T-cell (primary cell): ENCODE data around the gene TFEB. TPM values are rescaled to one million over a fixed set of nuclear protein-coding genes. Genes with fewer than 3 reads are reported as not detected.

ENCODE experiments used
- ATAC-seq, 4 experiments: fragments of 200-7000 bp in 3 of 4; fragments of 150-1000 bp in 1 of 4; cut with Tn5 transposase; replicated peaks in 1 of 4; 1 replicate in 3 of 4; 2 replicates in 1 of 4; pipeline ENCODE4 v1.10.0; 2021; ENCODE audit warnings: moderate library complexity in 3 of 4, mild to moderate bottlenecking in 2 of 4, moderate number of reproducible peaks in 1 of 4
- CTCF ChIA-PET, 2 donors: fragments of 300-600 bp; sonication (Branson Sonifier 250); formaldehyde crosslinking; loops; one replicate each; lab custom pipeline; 2022; ENCODE audit warnings: antibody characterized with exemption in 2 of 2; lab: Charles Lee
- POLR2A ChIA-PET, 2 donors: fragments of 300-600 bp; sonication (Branson Sonifier 250); formaldehyde crosslinking; loops; one replicate each; lab custom pipeline; 2022; ENCODE audit warnings: antibody characterized with exemption in 2 of 2; lab: Charles Lee
- DNase-seq, 35 experiments: peaks; one replicate each; pipeline versions ENCODE4 v3.0.0 to v3.0.0-alpha.2; 2013 to 2023
- H3K27ac ChIP-seq: one replicate; pipeline ENCODE4 v1.5.1; 2013; ENCODE audit warnings: low read length
- H3K27me3 ChIP-seq, 2 experiments: replicated peaks in 1 of 2; 1 replicate in 1 of 2; 2 replicates in 1 of 2; pipeline versions ENCODE4 v1.6.1 to v1.7.0; 2013; ENCODE audit warnings: low read length in 1 of 2, mixed read lengths in 1 of 2; ENCODE audit not compliant: control insufficient read depth in 2 of 2, insufficient read depth in 2 of 2; ENCODE audit errors: extremely low read depth in 1 of 2
- H3K36me3 ChIP-seq, 2 donors: 1 replicate in 1 of 2; 2 replicates in 1 of 2; pipeline versions ENCODE4 v1.6.1 to v1.7.0; 2013; ENCODE audit warnings: low read length in 1 of 2; ENCODE audit not compliant: control insufficient read depth in 2 of 2, insufficient read depth in 1 of 2; ENCODE audit errors: extremely low read depth in 1 of 2
- H3K4me1 ChIP-seq, 2 experiments: 1 replicate in 1 of 2; 2 replicates in 1 of 2; pipeline versions ENCODE4 v1.6.1 to v1.7.0; 2013; ENCODE audit warnings: low read length in 2 of 2, mixed read lengths in 1 of 2; ENCODE audit not compliant: insufficient read depth in 2 of 2, control insufficient read depth in 1 of 2; ENCODE audit errors: extremely low read depth in 1 of 2
- H3K4me3 ChIP-seq, 2 donors: 1 replicate in 1 of 2; 2 replicates in 1 of 2; pipeline versions ENCODE4 v1.5.1 to v1.7.0; 2013; ENCODE audit warnings: mild to moderate bottlenecking in 2 of 2, low read length in 1 of 2, moderate library complexity in 1 of 2; ENCODE audit not compliant: control insufficient read depth in 1 of 2; ENCODE audit errors: extremely low read depth in 1 of 2
- H3K9me3 ChIP-seq: 2 replicates; pipeline ENCODE4 v1.7.0; 2013
- H3K27ac Mint-ChIP-seq, 2 donors: one replicate each; pipeline ENCODE4 v1.8.0; 2020 to 2021; ENCODE audit warnings: mild to moderate bottlenecking in 2 of 2, mixed read lengths in 2 of 2
- H3K27me3 Mint-ChIP-seq, 2 donors: one replicate each; pipeline ENCODE4 v1.8.0; 2021 to 2022; ENCODE audit warnings: mixed read lengths in 2 of 2
- H3K36me3 Mint-ChIP-seq: one replicate; pipeline ENCODE4 v1.8.0; 2021; ENCODE audit warnings: mixed read lengths
- H3K4me1 Mint-ChIP-seq, 3 donors: one replicate each; pipeline ENCODE4 v1.8.0; 2020 to 2022; ENCODE audit warnings: mixed read lengths in 3 of 3, mild to moderate bottlenecking in 1 of 3
- H3K4me3 Mint-ChIP-seq, 3 donors: one replicate each; pipeline ENCODE4 v1.8.0; 2020 to 2022; ENCODE audit warnings: mild to moderate bottlenecking in 3 of 3, mixed read lengths in 3 of 3, moderate library complexity in 3 of 3
- H3K9me3 Mint-ChIP-seq, 3 donors: one replicate each; pipeline ENCODE4 v1.8.0; 2020 to 2022; ENCODE audit warnings: mixed read lengths in 3 of 3
- WGBS: methylation state at CpG from one replicate; pipeline ENCODE4 v1.1.5; 2013; ENCODE audit warnings: missing lambda C conversion rate; ENCODE audit not compliant: insufficient coverage; 5-methylcytosine and 5-hydroxymethylcytosine counted together
- total RNA-seq, 35 experiments: library from RNA in 6 of 35; stranded (reverse) in 6 of 35; fragments of 120-200 nt in 1 of 35; gene quantifications; one replicate each; pipeline versions ENCODE4 v1.2.1 to v1.2.4 and lab custom pipeline; 2013 to 2026

Gene TFEB
- total RNA-seq, 5 donors from 2014 or later (not counting 1 experiment from before 2014, with no cell fraction given): 18.9 to 28.1 (median 19.5) TPM

DNA sequence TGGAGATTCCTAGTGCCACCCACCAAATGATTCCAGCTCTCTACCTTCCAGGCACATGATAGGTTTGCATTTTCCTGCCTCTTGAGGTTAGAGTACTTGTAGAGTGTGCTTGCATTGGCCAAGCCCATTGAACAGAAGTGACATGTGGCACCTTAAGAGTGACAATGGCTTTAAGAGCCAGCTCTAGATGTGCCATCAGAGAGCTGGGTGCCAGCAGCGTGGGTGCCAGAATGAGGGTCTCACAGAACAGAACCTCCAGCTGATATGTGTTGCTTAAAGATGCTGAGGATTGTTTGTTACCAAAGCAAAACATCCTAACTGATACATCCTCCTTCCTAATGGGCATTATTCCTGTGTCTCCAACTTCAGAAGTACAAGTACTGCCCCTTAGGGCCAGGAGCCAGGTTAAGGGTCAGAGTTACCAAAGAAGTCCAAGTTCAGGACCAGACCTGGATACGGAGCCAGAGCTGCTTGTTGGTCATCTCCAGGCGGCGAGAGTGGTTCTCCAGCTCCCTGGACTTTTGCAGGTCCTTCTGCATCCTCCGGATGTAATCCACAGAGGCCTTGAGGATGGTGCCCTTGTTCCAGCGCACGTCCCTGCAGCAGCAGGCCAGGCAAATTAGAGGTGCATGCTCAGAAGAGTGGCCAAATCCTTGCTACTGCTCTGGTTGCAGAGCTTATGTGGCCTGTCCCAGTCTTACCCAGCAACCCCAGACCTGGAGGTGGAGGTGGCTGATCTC is 49.6 kb downstream of the TFEB start:
- no peak for ATAC-seq
- Histone ChIP-seq H3K4me1 (peaks cover 0 to 21% of the 10 kb centered on the region in 2 experiments), H3K36me3 (peaks cover 14 to 29% of the 10 kb centered on the region in 2 donors), H3K27me3 (peaks cover 0 to 16% of the 10 kb centered on the region in 2 experiments), H3K4me3 (no peak overlapping the region), H3K9me3 (no peaks in the 10 kb centered on the region), H3K27ac (no peak overlapping the region)
- Mint-ChIP-seq H3K9me3 (no peaks in the 10 kb centered on the region), H3K27me3 (no peaks in the 10 kb centered on the region), H3K4me1 (peaks cover 8 to 18% (median 13%) of the 10 kb centered on the region in 3 donors), H3K27ac (no peak overlapping the region), H3K4me3 (no peak overlapping the region), H3K36me3 (peaks cover 9% of the 10 kb centered on the region)
- CTCF ChIA-PET: interaction anchor here (0.7 to 1.2 kb wide), 2 partner anchors 317 to 318 kb away, joined by 3 read pairs; no protein-coding TSS in a partner anchor
- 98% methylated on average over 6 of the region's 7 CpGs for WGBS
- POLR2A ChIA-PET: no interaction called here
- DNase-seq: no peak

DNA sequence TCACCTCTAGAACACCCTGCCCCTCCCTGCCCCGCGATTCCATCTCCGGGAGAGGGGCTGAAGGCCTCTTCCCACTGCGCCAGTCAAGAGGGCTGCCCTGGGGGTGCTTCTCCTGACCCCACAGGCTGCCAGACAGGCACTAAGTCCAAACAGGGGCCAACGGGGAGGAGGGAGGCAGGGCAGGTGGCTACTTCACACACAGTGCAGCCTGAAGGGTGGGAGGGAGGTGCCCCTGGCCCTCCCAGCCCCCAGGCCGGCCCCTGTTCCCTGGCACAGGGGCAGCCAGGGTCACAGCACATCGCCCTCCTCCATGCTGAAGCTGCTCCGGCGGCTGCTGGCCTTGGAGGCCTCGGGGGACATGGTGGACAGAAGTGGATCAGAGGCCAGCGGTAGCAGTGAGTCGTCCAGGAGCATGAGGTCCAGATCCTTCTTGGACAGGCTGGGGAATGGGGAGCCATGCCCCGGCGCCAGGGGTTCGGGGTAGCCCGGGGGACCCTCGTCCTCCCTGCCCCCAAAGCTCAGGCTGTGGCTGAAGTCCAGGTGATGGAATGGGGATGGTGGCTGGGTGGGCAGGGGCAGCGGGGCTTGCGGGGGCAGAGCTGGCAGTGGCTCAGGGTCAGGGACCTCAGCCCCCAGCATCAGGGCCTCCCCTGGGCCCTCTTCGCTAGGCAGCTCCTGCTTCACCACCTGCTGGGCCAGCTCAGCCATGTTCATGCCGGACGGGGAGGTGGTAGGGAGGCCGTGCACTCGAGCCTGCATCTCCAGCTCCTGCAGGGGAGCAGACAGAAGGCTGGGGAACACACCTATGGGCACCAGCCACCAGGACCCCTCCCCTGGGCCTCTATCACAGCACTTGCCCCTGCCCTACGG is 50.9 kb downstream of the TFEB start:
- peaks cover 9 to 19% of the 10 kb centered on the region in 2 donors for H3K36me3 ChIP-seq
- ATAC-seq (no peak), DNase-seq (no peak)
- ChIA-PET CTCF (interaction anchor here (0.5 to 1.8 kb wide), 6 partner anchors 59 to 260 kb away, joined by 3 to 7 read pairs (median 4); no protein-coding TSS in a partner anchor), POLR2A (no interaction called here)
- H3K27ac ChIP-seq: no peak overlapping the region
- no peaks in the 10 kb centered on the region for H3K9me3 ChIP-seq
- Mint-ChIP-seq H3K36me3 (peaks cover 8% of the 10 kb centered on the region), H3K27ac (no peak overlapping the region), H3K4me3 (no peak overlapping the region), H3K4me1 (peaks cover 8 to 18% (median 13%) of the 10 kb centered on the region in 3 donors), H3K9me3 (no peaks in the 10 kb centered on the region), H3K27me3 (no peaks in the 10 kb centered on the region)
- peaks cover 0 to 21% of the 10 kb centered on the region in 2 experiments for H3K4me1 ChIP-seq
- WGBS: 95% methylated on average over 18 of the region's 25 CpGs
- no peak overlapping the region for H3K4me3 ChIP-seq
- peaks cover 0 to 16% of the 10 kb centered on the region in 2 experiments for H3K27me3 ChIP-seq

DNA sequence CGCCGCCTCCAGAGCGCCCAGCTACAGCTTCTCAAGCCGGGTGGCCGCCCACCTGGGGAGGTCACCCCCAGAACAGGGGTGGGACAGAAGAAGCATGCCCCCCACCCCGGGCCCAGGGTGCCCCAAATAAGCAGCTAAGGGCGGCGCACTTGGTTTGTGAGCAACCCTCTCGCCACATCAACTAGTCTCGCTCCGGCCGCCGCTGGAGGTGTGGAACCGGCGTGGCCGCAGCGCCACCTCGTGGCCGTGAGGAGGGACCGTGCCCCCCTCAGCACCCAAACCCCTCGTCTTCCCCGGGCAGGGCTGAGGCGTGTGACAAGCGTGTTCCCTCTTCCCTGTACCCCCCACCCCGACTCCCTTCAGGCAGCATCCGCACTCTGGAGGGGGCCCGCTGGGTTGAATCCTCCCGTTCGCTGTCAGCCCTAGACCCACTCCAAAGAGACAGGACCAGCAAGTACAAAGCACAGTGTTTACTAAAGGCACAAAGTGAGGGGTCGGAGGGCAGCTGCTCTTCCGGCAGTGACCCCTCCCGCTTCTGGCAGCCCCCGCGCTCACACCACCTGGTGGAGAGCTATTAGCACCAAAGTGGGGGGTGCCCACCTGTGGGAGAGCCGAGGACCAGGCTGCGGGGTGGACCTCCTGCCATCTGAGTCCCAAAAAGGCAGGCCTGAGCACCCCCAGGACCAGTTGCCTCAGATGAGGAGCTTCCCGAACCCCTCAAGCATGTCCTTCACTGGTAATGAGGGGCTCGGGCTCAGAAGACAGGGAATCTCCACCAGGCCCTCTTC is 51.7 kb downstream of the TFEB start:
- ATAC-seq (peak; percentile 89 to 93 (median 91)), DNase-seq (peak; percentile 43 to 89 (median 72))
- H3K4me1 ChIP-seq: peaks cover 0 to 21% of the 10 kb centered on the region in 2 experiments
- WGBS: 23% methylated on average over 25 of the region's 38 CpGs
- H3K4me1 Mint-ChIP-seq: peaks cover 8 to 18% (median 13%) of the 10 kb centered on the region in 3 donors
- peak overlapping the region; percentile 72 to 82 for H3K27ac Mint-ChIP-seq
- H3K36me3 ChIP-seq: peaks cover 9 to 12% of the 10 kb centered on the region in 2 donors
- peak overlapping the region; percentile 7 for H3K27ac ChIP-seq
- peaks cover 4% of the 10 kb centered on the region for H3K36me3 Mint-ChIP-seq
- POLR2A ChIA-PET: no interaction called here
- H3K9me3 Mint-ChIP-seq: no peaks in the 10 kb centered on the region
- H3K27me3 ChIP-seq: peaks cover 0 to 19% of the 10 kb centered on the region in 2 experiments
- CTCF ChIA-PET: interaction anchor here (0.5 to 1.8 kb wide), 11 partner anchors 24 to 1467 kb away, joined by 3 to 13 read pairs (median 5); no protein-coding TSS in a partner anchor
- H3K9me3 ChIP-seq: no peaks in the 10 kb centered on the region
- H3K4me3 ChIP-seq: peak overlapping the region; percentile 48 to 60
- peak overlapping the region; percentile 77 to 80 (median 80) for H3K4me3 Mint-ChIP-seq
- H3K27me3 Mint-ChIP-seq: peaks cover 0 to under 1% of the 10 kb centered on the region in 2 donors

DNA sequence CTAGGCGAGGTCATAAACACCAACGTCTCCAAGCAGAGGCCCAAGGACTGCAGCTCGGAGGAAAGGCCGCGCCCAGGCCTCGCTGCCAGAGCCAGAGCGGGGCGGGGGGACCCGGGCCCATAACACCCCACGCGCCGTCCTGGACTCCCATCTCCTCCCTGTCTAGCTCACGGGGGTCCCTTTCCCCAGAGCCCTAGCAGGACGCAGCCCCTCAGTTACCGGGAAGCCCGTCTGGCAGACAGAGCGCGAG is 52.2 kb downstream of the TFEB start:
- peak overlapping the region; percentile 77 to 80 (median 80) for H3K4me3 Mint-ChIP-seq
- peaks cover 0 to 4% of the 10 kb centered on the region in 2 donors for H3K27me3 Mint-ChIP-seq
- Histone ChIP-seq H3K36me3 (peaks cover 9 to 10% of the 10 kb centered on the region in 2 donors), H3K27me3 (peaks cover 0 to 22% of the 10 kb centered on the region in 2 experiments), H3K4me1 (peaks cover 0 to 21% of the 10 kb centered on the region in 2 experiments), H3K4me3 (peak overlapping the region; percentile 48 to 60), H3K9me3 (no peaks in the 10 kb centered on the region), H3K27ac (peak overlapping the region; percentile 7)
- H3K36me3 Mint-ChIP-seq: peaks cover 4% of the 10 kb centered on the region
- DNase-seq: no peak
- ATAC-seq: peak; percentile 26 to 62 (median 42)
- WGBS: 19% methylated on average over 18 of the region's 18 CpGs
- ChIA-PET POLR2A (no interaction called here), CTCF (interaction anchor here (0.5 to 1.8 kb wide), 9 partner anchors 24 to 1467 kb away, joined by 3 to 13 read pairs (median 5); no protein-coding TSS in a partner anchor)
- peaks cover 8 to 18% (median 13%) of the 10 kb centered on the region in 3 donors for H3K4me1 Mint-ChIP-seq
- H3K27ac Mint-ChIP-seq: peak overlapping the region; percentile 76 to 82
- no peaks in the 10 kb centered on the region for H3K9me3 Mint-ChIP-seq

DNA sequence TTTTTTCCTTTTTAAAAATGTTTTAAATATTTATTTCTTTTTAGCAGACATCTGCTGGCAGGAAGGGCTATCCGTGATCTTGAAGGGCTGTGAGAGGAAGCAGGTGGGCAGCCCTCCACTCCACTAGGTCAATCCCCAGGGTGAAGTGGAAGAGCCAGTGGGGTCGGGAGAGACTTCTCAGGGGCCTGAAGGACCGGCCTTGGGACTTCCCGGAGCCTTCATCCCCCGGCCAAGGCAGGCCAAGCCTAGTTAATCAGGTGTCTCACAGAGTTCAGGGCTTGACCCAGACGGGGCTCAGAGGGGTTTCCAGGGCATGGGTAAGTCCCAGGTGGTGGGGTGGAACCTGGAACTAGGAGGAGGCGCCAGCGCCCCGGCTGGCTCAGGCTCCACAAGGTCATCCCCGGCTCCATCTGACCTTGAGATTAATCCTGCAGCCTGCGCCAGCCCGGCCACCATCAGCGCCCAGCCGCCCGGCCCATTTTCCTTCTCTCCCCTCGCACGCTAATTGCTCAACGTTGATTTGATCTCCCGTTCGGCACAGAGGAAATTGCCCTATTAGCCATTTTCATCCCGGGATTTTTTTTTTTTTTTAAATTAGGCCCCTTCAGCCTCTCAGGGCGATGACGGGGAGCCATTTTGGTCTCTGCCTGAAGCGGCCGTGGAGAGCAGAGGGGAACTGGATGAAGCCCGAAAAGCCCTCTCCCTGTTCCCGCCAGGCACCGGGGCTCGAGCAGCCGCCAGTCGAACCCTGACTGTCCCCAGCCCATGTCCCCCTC is 52.7 kb downstream of the TFEB start:
- Mint-ChIP-seq H3K27ac (peak overlapping the region; percentile 76 to 82), H3K4me3 (peak overlapping the region; percentile 77 to 80 (median 80)), H3K4me1 (peaks cover 8 to 18% (median 13%) of the 10 kb centered on the region in 3 donors), H3K27me3 (peaks cover 0 to 4% of the 10 kb centered on the region in 2 donors), H3K36me3 (peaks cover 4% of the 10 kb centered on the region), H3K9me3 (no peaks in the 10 kb centered on the region)
- Histone ChIP-seq H3K27ac (no peak overlapping the region), H3K36me3 (peaks cover 9 to 10% of the 10 kb centered on the region in 2 donors), H3K9me3 (no peaks in the 10 kb centered on the region), H3K4me3 (peak overlapping the region in 1 of 2 donors; percentile 48), H3K4me1 (peaks cover 0 to 21% of the 10 kb centered on the region in 2 experiments), H3K27me3 (peaks cover 0 to 24% of the 10 kb centered on the region in 2 experiments)
- DNase-seq: peak in 3 of 35 experiments; percentile 11 to 29 (median 16)
- ChIA-PET CTCF (interaction anchor here (0.5 to 2.4 kb wide), 11 partner anchors 23 to 1468 kb away, joined by 3 to 13 read pairs (median 5); no protein-coding TSS in a partner anchor), POLR2A (no interaction called here)
- peak; percentile 5 to 29 (median 9) for ATAC-seq
- WGBS: 70% methylated on average over 21 of the region's 31 CpGs
